T-helper 2 cell (primary cell): ENCODE data around the gene PWWP3B.
"Not testable (repeated sequence)": the region's sequence is repeated elsewhere in the genome, so short reads cannot be mapped to it uniquely, and the experiment has no call there.

Source experiments
- DNase-seq, 5 experiments: peaks; one replicate each; pipeline versions ENCODE4 v3.0.0 to v3.0.0-alpha.2; 2012 to 2022
- total RNA-seq, 2 donors: gene quantifications; one replicate each; lab custom pipeline; 2026; lab: John Stamatoyannopoulos, UW

Gene PWWP3B
- 0 to 0.13 reads per million in 2 donors for total RNA-seq

DNA sequence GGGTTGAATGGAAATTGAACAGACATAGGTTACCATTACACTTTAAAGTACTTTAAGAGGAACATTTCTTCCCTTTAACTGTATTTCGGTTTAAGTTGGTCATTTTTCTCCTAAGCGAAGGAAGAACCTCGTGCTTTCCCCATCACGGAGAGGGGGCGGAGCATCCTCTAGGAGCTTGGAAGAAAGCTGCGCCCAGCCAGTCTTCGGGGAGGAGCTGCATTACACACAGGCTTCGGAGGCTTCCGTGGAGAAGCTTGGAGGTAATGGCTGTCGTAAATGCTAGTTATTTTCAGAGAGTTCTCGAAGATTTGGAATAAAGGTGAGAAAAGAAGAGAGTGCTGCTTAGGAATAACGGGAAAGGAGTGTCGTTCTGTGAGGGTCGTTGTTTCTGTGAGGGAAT lies at the start of gene PWWP3B:
PWWP3B (plus strand) TSS at position 199 of the 400 bp plus-strand sequence. CDS start 37,128 bp downstream, outside the sequence.
- no peak for DNase-seq

DNA sequence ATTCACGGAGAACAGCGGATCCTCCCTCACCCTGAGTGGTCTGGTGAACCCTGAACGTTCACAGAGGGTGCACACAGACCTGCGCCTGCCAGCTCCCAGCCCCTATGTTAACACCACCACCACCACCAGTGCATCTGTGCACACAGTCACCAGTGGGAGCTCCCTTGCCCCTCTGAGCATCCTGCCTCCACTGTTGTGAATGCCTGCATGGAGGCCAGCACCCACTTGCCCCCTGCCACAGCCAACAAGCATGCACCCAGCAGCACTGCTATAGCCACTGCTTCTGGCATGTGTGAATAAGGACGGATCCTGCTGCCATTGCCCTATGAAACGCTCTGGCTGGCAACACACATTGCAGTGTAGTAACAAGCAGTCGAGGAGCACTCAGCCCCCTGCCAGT lies 29.1 kb upstream of the PWWP3B start:
- DNase-seq, result no peak

DNA sequence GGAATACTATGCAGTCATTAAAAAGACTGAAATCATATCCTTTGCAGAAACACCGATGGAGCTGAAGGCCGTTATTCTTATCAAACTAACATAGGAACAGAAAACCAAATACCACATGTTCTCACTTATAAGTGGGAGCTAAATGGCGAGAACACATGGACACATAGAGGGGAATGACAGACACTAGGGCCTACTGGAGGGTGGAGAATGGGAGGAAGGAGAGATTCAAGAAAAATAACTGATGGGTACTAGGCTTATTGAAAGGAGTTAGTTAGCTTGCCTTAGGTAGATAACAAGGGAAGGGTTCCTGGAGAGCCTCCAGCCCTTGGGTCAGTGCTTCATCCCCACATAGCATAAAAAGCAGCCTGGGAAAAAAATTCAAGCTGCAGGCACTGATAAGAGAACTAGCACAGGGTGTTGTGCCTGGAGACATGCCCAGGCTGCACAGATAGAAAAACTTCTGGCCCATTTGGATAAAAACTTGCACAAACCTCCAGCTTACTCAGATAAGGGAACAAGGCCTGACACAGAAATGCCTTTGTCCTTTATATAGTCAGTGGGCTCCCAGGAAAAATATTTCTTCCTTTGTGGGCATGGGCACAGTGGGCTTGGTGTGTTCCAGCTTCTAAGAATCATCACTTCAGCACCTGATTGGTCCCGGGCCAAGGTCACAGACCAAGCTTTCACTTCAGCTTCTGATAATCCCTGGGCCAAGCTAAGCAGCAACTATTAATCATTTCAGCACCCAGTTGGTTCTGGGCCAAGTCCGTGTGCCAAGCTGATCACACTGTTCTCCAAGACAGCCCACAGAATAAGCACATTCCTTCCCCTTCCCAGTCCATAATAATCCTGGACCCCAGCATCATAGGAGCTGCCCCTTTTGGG lies 23.1 kb upstream of the PWWP3B start:
- no peak for DNase-seq

DNA sequence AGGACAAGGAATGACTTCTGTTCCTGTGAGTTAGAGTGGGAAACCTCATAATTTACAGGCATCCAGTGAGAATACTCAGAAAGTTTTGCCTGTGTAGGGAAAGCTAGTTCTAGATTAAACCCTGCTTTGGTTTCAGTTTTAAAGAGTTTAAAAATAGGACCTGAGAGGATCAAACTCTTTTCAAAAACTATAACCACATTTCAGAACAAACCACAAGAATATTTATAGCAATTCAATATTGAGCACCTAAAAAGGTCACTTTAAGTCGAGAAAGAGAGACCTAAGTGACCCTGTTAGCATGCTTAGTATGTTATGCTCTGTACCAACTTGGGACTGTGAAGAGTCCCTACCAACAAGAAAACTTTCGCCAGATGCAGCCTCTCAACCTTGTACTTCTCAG lies 17.4 kb upstream of the PWWP3B start:
- DNase-seq, result no peak

DNA sequence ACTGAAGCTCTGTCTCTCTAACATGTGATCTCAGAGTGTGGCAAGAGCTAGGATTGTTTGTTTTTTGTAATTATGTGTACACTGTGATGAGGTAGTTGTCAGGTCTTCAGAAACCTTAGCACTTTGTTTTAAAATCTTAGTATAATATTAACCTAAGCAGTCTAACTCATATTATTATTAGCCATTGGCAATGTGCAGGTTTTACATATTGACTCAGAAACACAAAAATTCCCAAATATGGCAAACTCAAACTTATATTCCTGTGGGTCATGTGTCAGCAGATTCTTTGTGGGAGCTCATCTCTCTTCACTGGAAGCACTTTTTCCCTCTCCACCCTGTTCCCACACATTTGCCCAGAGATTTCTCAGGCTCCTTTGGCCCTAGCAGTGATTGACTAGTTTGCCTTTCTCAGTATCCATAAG lies 8.2 kb upstream of the PWWP3B start:
- no peak for DNase-seq

DNA sequence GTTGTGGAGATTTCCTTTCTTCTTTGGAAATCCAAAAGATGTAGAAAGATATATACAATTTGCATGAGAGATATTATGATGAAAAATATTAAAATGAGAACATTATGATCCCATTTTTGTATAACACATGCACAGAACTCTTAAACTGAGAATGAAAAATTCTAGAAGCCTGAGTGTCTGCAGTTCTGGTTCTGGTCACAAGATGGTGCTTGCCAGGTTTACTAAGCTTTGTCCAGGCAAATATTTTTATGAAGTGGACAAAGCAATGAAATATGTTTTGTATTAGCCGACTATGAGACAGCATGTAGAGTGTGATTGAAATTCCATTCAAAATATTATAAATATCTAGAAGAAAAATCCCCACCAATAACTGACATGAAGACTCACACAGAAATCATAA lies 2.2 kb downstream of the PWWP3B start:
- DNase-seq, result no peak

DNA sequence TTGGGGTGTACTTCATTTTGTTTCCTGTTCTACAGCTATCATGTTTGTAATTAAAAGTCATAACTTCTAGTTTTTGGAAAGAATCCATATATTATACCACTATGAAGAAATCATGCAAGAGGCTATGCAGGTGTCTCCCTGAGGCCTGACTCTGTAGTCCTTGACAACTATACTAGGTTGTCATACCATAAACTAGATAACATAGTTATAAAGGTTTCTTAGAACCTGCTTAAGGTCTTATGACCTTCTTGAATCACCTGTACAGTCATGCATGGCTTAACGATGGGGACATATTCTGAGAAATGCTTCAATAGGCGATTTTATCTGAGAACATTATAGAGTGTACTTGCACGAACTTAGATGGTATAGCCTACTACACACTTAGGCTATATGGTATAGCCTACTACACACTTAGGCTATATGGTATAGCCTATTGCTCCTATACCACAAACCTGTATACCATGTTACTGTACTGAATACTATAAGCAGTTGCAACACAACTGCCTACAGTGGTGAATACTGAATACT lies 3.3 kb downstream of the PWWP3B start:
- DNase-seq, result no peak

DNA sequence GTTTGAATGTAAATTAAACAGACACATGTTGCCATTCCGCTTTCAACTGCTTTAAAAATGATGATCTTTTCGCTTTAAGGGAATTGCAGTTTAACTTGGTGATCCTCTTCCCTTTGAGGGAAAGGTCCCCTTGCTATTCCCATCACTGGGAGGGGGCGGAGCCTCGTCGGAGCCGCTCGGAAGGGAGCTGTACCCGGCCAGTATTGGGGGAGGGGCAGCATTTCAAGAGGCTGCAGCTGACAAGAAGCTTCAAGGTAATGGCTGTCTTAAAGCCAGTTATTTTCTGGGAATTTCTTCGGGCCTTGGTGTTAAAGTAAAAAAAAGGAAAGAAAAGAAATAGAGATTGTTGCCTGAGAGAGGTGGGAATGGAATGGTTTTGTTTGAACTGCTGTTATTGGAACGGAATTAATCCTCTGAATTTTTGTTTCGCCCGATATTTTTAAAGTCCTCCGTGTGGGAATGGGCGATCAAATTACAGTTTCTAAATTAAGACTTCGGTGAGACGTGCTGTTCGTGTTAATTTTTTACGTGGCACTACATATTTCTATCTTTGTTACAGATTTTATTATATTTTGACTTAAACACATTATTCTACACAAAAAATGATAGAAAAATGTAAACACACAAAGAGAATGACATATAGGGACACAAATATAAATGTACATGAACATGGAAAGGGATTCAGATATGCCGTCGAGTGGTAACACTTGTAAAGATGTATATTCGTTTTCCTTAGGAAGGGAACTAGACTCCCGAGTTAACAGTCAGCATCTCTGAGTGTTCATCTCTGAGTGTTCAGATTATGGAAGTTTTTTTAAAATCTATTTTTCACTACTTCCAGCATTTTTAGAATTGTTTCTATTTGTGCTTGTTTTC lies 9.2 kb downstream of the PWWP3B start:
- no peak for DNase-seq

DNA sequence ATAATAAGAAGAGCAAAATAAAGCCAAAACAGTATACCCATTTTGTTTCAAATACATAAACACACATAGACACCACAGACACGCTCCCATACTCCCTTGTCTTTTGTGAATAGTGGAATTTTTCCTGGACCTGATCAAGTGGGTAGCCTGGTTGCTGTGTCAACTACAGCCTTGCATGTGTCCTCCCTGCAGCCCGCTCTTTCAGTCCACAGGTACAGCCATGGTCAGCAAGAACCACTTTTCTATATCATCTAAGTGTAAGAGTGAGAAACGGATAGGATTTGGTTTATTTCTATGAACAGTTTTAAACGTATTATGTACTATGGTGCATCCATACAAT lies 9.8 kb downstream of the PWWP3B start:
- no peak for DNase-seq

DNA sequence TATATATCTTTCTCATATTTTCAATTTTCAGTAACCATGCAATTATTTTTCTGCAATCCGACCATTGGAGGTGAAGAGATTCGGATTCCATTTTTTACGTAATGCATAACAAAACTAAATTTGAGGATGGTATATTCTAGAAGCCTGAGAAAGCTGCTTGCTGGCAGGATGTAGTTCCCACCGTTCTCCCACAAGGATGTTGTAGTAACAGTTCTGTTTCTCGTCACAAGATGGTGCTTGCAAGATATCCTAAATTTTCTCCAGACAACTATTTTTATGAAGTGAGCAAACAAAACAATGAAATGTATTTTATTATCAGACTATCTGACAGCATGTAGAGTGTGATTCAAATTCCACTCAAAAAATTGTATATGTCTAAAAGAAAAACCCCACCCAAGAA lies 10.7 kb downstream of the PWWP3B start:
- DNase-seq, result no peak

DNA sequence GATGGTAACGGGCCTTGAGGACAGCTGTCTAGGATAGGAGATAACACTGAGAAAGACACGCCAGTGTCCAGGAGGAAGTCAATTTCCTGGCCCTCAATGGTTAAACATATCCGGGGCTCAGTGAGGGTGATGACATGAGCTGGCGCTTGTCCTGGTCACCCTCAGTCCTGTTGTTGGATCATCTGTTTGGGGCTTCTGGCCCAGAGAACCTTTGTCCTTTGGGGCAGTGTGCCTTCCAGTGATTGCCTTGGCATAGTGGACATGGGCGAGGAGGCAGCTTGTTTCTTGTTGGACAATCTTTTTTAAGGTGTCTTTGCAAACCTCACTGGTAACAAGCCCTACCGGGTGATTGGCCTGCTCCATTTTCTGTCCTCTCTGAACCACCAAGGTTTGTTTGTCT lies 15.6 kb downstream of the PWWP3B start:
- DNase-seq, result not testable (repeated sequence)

DNA sequence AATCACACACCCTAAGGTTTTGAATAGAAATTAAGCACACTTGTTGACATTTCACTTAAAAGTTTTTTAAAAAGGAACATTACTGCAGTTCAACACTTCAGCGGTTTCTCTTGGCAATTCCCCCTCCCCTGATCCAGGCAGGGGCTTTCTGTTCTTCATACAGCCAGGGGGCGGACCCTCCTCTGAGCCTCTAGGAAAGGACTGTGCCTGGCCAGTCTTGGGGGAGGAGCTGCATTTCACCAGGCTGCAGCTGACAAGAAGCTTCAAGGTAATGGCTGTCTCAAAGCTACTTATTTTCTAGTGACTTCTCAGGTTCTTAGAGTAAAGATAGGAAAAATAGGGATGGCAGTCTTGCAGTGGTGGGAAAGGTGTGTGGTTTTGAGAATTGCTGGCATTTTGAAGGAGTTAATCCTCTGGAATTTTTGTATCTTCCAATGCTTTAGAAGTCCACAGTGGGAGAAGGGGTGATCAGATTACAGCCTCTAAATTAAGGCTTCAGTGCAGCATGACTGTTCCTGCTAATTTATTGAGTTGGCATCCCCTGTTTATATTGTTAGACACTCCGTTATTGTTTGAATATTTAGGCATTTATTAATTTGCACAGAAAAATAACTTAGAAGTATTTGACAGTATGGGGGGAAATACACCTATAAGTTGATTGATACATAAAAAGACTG lies 33.5 kb downstream of the PWWP3B start:
- no peak for DNase-seq

DNA sequence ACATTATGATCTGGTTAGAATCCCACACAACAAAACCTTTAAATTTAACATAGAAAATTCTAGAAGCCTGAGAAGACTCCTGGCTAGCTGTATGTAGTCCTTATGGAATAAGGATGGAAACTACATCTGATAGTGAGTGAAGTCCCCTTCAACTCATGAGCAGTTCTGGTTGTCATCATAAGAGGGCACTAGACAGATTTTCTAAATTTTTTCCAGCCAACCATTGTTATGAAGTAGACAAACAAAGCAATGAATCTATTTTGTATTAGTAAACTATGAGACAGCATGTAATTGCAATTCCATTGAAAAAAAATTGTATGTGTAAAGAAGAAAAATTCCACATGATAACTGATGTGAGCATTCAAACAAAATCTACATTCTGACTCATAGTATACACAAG lies 35.2 kb downstream of the PWWP3B start:
- no peak for DNase-seq

DNA sequence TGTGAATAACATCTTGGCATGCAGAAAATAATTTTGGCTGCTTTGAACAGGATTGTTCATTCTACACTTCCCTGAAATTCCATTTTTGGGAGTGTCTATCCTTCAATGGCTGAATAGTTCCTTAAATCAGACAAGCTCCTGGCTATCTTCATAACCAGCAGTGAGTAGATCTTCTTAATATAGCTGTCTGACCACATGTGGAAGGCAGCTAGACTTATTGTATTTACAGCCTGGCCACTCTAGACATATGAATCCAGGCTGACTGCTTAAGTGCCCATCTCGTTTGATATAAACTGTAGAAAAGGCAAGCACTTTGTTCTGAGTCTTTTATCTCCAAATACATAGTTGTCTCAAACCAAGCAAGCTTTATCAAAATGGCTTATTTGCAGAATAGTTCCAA lies 40.0 kb downstream of the PWWP3B start:
- DNase-seq, result no peak
